HG02840 (cell line): Measurements from ENCODE around the gene ATP11A.

ENCODE experiments used
- ATAC-seq: cut with Tn5 transposase; IDR thresholded peaks from one replicate; pipeline ENCODE4 v1.9.1; 2021; ENCODE audit warnings: mild to moderate bottlenecking, moderate library complexity, moderate number of reproducible peaks; ENCODE audit not compliant: unreplicated experiment, low FRiP score

Gene ATP11A

DNA sequence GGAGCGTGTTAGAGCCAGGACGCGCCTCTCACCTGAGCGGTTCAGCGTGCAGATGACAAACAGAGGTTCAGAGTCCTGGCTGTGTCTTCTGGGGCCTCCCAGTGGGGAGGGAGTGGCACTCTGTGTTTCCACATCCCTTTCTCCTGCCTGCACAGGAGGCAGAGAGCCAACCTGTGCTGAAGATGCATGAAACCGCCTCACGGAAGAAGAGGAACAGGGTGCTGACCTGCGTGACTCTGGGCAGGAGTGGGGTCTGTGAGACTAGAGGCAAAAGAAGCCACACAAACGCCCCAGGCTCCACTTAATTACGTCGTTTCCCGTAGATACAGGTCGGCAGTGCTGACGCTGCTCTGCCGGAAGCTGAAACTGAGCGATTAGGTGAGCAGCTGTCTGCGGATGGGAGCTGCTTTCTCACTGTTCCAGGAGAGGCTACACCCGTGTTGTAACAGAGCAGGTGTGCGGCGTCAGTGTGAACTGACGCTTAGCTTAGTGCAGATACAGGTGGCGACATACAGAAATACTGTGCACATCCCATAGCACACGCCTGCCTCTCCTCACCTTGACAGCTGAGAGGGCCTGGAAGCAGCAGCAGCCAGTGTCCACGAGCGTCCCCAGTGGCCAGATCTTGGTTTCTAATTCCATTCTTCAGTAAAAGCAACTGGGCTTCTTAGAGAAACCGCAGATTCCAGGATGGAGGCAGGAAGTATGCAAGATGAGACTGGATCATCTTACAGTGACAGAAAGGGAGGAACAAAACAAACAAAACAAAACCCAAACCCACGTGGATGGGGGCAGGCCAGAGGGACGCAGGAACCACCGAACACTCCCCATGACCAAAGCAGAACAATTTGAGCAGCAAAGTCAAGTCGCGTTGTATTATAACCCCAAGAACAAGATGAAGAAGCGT lies 241.4 kb downstream of the ATP11A start:
- ATAC-seq, result no peak

DNA sequence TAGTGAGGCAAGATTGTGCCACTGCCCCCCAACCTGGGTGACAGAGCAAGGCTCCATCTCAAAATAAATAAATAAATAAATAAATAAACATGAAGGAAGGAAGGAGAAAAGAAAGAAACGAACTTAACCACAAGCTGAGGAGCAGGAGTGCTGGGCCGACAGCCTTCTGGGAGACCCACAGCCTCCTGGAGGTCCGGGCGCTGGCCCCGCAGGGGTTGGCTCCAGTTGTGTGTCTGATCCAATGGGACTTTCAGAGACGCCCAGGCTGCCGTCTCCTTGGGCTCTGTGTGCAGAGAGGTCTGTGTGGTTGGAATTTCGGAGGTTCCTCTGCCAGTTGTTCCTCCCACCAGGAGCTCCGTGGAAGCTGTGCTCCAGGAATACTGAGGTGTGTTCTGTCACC lies 243.1 kb downstream of the ATP11A start:
- no peak for ATAC-seq

DNA sequence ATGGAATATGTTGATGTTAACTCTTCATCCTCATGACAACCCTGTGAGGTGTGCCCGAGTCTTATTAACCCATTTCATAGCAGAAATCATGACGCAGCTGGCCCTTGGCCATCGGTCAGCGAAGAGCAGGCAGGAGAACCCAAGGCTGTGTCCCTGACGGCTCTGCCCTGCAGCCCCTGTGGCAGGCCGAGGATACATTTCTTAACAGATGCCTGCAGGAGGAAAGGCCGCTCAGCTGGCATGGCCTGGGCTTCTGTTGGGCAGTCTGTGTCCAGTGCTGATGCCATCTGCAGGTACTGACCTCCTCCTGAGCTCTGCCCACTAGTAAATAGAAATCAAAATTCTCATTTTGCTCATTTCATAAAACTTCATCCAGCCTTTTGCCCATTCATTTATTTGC lies 243.8 kb downstream of the ATP11A start:
- ATAC-seq, result no peak

DNA sequence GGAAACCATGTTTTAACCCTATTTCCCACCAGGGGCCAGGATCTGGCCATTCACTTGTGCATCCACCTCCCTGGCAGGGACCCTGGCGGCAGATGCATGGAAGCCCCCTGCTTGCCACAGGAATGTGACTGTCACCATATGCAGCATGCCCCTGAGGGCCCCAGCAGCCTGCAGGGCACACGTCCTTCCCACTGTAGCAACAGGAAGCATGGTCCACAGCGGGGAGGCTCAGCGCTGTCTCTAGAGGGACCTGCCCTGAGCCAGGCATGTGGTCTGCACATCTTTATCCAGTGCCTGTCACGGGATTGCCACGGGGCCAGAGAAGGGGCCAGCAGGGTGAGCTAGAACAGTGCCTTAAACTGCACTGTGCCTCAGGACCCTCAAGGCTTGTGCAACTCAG lies 244.2 kb downstream of the ATP11A start:
- ATAC-seq, result no peak
